ENCODE data around the gene ATAD3B. TPM values are rescaled to one million over a fixed set of nuclear protein-coding genes. Genes with fewer than 3 reads are reported as not detected.

ATAD3B gene
- total RNA-seq, 1 donor from 2014 or later = 9.0 TPM

- DNase-seq (ENCODE audit: missing footprints) (peak; percentile 85), ATAC-seq (peak; percentile 47)
- intact Hi-C loops (cut with DNase I) = no loop called here
Measured at GRCh38 chr1:1431845-1432273, 39.7 kb upstream of the ATAD3B start.

- ATAC-seq (no peak), DNase-seq (ENCODE audit: missing footprints) (no peak)
- intact Hi-C loops (cut with DNase I) = no loop called here
Measured at GRCh38 chr1:1432274-1432950, 39.2 kb upstream of the ATAD3B start.

GRCh38 chr1:1432951-1433803 lies 38.4 kb upstream of the ATAD3B start:
- intact Hi-C loops (cut with DNase I) = no loop called here
- ATAC-seq = peak; percentile 7
- peak; percentile 84 for DNase-seq (ENCODE audit: missing footprints)

DNA sequence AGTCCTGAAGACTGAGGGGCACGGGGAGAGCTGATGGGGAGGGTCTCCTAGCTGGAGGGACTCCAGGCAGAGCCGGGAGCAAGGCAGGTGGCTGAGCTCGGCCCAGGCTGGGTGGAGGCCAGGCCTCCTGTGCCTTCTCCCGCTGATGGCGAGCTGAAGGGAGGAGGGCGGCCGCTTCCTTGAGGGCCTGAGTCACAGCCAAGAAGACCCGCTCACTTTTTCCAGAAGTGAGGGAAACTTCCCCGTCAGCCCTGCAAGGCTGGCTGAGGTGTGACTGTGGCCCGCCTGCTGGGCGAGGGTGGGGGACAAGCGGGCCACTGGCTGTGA lies 37.8 kb upstream of the ATAD3B start:
- ATAC-seq = no peak
- intact Hi-C loops (cut with DNase I) = no loop called here
- DNase-seq (ENCODE audit: missing footprints) = no peak

DNA sequence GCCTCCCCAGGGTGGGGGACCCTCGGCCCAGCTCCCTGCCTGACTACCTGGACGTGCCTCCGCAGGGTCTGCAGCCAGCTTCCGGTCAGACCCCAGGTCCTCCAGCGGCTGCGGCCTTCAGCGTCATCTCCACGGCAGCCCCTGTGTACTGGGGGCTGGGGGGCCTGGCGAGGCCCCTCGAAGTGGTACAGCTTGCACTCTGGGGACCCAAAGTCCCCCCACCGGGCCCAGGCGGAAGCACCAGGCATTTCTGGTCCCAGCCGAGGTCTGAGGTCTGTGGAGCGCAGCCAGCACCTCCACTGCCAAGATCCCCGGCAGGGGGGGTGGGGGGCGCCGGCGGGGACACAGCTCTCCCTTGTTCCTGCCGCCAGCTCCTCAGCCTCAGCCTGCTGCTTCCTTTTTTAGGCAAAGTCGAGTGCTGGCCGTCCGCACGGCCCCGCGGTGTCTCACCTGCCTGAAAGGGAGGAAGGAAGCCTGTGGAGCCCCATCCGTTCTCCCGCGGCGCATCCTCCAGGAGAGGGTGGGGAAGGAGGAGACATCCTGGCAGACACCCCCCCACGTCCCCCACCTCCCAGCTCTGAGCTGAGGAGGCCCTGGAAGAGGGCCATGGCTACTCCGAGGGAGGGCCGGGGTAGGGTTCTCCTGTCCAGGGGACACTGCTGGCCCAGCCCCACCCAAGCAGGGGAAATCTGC lies 37.3 kb upstream of the ATAD3B start:
- intact Hi-C loops (cut with DNase I) = no loop called here

DNA sequence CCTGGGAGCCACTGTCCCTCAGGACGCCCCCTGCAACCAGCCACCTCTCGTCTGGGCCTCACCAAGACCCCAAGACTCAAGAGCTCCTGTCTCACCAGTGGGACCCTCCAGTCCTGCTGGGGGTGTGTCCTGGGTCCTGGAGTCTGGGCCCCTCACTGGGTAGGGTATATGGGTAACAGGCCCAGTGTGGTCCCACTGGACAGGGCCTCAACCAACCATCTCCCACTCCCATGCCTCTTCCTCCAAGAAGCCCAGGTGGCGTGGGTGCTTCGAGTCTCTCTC lies 36.8 kb upstream of the ATAD3B start:
- intact Hi-C loops (cut with DNase I) = no loop called here
- DNase-seq (ENCODE audit: missing footprints) (no peak), ATAC-seq (no peak)

More for the DNA sequence above, 37.3 kb upstream of the ATAD3B start:
- DNase-seq (ENCODE audit: missing footprints) = peak; percentile 80
- ATAC-seq = peak; percentile 9

DNA sequence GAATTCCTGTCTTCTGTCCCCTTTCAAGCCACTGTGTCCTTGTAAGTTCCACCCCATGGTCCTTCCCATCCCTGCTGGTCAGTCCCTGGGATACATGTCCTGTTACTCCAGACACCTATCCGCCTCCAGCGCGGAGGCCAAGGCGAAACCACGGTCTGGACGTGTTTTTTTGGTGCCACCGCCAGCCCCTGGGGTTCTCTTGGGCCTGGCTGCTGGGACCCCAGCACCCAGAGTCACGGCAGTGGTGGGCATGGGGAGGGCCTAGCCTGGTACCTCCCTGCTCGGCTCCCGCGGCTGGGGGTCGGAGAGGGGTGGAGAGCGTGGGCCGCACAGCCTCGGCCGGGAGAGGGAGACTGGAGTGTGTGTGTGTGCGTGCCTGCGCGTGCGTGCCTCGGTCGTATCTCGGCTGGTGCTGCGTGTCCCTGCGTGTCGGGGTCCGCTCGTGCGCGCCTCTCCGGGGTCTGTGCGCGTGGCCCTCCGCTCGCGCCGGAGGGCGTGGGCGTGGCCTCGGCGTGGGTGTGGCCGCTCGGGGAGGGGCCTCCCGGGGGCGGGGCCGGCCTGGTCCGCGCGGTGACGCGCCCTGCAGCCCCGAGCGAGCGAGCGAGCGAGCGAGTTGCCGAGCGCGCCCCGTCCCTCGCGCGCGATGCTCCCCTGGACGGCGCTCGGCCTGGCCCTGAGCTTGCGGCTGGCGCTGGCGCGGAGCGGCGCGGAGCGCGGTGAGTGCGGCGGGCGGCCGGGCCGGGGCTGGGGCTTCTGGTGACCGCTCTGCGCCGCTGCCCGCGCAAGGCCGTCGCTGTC lies 36.3 kb upstream of the ATAD3B start, which contains the start of gene VWA1:
TSS of gene VWA1 (plus strand) at position 585 of the 798 bp plus-strand sequence. CDS start at position 644, 59 bp downstream.
- ATAC-seq (peak; percentile 65), DNase-seq (ENCODE audit: missing footprints) (peak; percentile 84)
- intact Hi-C loops (cut with DNase I) = no loop called here

GRCh38 chr1:1435911-1436629 lies 35.5 kb upstream of the ATAD3B start:
- ATAC-seq (no peak), DNase-seq (ENCODE audit: missing footprints) (no peak)
- intact Hi-C loops (cut with DNase I) = no loop called here

GRCh38 chr1:1436630-1437032 lies 34.9 kb upstream of the ATAD3B start:
- intact Hi-C loops (cut with DNase I) = no loop called here
- no peak for ATAC-seq

DNA sequence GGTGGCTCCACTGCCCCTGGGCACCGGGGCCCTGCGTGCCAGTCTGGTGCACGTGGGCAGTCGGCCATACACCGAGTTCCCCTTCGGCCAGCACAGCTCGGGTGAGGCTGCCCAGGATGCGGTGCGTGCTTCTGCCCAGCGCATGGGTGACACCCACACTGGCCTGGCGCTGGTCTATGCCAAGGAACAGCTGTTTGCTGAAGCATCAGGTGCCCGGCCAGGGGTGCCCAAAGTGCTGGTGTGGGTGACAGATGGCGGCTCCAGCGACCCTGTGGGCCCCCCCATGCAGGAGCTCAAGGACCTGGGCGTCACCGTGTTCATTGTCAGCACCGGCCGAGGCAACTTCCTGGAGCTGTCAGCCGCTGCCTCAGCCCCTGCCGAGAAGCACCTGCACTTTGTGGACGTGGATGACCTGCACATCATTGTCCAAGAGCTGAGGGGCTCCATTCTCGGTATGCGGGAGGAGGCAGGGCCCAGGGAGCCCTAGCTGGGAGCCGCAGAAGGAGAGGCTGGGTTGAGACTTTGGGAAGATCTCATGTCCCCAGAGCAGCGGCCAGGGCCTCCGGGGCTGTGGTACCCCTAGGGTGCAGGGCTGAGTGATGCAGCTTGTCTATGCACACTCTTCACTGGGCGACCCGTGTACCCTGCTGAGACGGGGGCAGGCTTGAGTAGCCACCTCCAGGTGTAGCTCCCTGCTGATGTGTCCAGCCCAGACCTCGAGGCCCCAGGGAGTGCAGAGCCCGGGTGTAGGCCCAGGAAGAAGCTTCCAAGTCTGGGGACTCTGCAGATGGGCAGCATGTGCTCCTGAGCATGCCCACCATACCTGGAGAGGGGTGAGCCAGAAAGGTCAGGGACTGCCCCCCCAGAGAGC lies 34.3 kb upstream of the ATAD3B start:
- DNase-seq (ENCODE audit: missing footprints) (no peak), ATAC-seq (no peak)
- intact Hi-C loops (cut with DNase I) = no loop called here

More at GRCh38 chr1:1436630-1437032, 34.9 kb upstream of the ATAD3B start:
- no peak for DNase-seq (ENCODE audit: missing footprints)

DNA sequence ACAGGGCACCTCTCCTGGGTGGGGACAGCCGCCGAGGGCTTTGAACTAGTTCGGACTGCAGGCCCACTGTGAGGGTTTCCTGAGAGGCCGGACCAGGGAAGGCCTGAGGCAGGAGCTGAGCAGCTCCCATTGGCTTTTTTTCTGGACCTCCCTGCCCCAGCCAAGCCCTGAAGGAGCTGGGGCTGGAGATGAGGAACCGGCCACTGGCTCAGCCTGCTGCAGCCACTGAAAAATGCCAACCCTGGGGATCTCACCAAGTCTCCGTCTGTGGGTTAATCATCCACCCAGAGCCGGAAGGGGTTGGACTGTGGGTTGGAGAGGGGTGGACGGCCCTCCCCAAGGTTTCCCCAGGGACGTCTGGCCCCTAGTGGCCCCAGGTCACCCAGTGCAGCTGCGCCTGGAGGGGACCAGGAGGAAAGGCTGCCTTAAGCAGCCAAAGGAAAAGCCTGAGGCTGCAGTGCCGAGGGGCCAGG lies 33.6 kb upstream of the ATAD3B start:
- ATAC-seq (no peak), DNase-seq (ENCODE audit: missing footprints) (no peak)
- intact Hi-C loops (cut with DNase I) = no loop called here

- ATAC-seq (no peak), DNase-seq (ENCODE audit: missing footprints) (no peak)
- intact Hi-C loops (cut with DNase I) = no loop called here
Measured at GRCh38 chr1:1438531-1439381, 32.8 kb upstream of the ATAD3B start.

DNA sequence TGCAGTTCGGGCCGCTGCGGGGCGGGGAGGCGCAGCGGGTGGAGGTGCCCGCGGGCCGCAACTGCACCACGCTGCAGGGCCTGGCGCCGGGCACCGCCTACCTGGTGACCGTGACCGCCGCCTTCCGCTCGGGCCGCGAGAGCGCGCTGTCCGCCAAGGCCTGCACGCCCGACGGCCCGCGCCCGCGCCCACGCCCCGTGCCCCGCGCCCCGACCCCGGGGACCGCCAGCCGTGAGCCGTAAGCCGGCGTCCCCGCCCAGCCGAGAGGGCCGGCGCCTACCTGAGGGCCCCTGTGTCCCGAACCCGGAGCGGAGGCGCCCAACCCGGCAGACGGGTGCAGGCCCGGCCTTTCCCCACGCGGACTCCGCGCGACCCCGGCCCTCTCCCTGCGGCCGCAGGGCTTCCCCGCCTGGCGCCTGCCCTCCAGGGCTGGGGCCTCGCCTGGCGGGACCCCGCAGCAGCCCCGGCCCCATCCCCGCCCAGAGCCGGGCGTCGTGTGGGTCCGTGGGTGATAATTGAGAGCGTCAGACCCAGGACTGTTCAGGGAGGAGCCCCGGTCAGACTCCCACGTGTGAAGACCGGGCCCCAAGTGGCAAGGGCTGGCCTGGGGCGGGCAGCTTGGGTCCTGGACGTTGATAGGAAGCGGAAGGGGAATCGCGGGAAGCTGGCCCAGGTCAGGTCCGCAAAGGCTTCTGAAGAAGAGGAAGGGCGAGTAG lies 31.9 kb upstream of the ATAD3B start:
- no peak for ATAC-seq
- intact Hi-C loops (cut with DNase I) = loop anchor here (5.0 kb wide), 1 partner anchor 32 kb away; the partner anchor contains the start of gene MRPL20

DNA sequence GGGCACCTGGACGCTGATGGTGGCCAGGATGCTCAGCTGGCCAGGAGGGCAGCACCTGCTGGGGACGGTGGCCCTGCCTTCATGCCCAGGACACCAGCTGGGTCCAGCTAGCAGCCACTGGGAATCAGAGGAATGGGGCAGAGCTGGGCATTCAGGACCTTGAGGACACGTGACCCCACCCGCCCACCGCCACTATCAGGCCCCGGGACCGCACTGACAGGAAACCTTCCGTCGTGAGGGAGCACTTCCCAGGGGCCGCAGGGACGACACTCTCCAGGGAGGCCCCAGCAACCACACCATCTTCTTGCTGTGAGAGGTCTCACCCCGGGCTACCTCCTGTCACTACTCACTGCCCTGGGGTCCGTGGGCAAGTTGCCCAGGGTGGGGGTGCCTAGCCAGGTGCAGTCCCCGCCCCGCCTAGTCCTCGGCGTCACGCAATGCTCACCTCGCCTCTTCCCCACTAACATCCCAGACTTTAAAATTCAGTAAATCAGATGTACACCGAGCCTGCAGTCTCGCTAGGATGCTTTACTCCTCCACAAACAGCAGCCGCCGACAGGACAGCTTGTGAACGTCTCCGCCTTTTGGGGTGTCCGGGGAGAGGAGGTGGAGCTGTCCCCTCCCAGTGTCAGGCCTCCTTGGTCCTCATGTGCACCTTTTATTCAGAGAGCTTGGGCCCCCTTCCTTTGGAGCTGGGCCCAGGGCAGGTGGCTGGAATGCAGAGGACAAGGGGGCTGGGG lies 31.1 kb upstream of the ATAD3B start:
- no peak for ATAC-seq

More for the DNA sequence above, 31.9 kb upstream of the ATAD3B start:
- no peak for DNase-seq (ENCODE audit: missing footprints)

More for the DNA sequence above, 31.1 kb upstream of the ATAD3B start:
- intact Hi-C loops (cut with DNase I) = loop anchor here (5.0 kb wide), 1 partner anchor 33 kb away; the partner anchor contains the start of gene MRPL20
- DNase-seq (ENCODE audit: missing footprints) = peak; percentile 63

Data from Right ventricle myocardium inferior (tissue), 1 donor.